CD4-positive, alpha-beta T cell treated with Interferon gamma for 1 hour (primary cell): Measurements from ENCODE around the gene PRKCB.

Experiments
- DNase-seq: peaks from one replicate; pipeline ENCODE4 v3.0.0-alpha.2; 2020

PRKCB gene

DNA sequence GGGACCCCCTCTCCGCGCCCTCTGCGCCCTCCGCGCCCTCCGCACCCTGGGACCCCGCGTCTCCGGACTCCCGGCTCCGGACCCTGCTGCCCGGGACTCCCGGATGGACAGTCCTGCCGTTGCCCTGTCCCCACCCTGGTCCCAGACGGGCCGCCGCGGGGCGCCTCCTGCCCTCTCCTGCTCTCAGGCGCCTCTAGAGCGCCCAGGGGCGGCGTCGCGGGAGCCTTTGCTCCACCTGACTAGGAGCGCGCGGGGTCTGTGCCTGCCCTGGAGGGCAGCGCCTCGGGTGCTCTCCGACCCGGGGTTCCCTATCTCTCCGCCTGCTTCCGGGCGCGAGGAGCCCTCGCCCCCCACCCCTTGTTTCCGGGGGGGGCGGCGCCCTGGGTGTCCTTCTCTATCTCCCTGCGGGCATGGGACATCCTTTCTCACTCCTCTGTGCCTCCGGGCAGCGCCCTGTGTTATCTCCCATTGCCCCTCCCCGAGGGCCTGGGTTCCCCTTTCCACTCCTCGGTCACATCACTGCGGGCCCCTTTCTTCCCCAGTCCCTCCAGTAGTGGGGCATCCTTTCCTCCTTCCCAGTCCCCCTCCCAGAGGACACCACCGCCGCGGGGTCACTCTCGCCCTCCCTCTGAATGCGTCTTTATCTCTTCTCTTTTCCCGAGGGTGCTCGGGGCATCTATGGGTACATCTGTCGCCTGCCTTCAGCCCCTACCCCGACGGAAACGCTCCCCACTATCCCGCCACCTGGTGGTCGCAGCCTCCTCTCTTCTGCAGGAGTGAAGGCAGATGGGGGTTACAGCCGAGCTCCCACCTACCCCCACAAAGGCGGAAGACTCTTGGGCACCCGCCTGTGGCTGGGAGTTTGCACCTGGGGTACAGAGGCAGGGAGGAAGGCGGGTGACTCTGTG, 875 bp downstream of the PRKCB start:
- peak; percentile 62 for DNase-seq

DNA sequence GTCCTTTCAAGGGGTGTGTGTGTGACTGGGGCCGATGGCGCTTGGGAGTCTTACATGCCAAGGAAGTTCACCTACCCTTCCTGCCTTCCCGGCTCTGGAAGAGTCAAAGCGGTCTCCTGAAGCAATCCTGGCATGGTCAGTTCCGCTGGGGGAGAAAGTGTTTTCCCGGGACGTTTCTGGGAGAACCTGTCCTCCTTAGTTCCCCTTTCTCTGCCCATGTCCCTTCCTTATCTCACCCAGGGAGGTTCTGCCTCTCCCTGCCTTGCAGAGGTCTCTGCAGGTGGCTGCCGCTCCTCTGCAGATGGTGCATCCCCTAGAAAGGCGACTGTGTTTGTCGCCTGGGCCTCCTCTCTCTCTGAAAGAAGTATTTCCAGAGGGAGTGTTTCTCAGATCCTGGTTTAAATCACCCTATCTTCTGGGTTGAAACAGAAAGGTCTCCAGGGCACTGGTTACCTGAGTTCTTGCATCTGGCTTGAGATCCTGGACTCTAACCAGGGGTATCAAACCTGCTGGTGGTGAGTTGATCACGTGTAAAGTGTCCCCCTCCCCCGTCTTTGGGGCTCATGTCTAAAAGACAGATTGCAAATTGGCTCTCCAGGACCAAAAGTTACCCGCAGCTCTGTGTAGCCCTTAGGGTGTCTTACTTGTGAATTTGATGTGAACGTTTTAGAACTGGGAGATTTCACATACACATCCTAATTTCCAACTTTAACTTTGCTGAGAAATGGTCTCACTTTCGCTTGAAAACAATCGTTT, 1.9 kb downstream of the PRKCB start:
- DNase-seq: no peak

DNA sequence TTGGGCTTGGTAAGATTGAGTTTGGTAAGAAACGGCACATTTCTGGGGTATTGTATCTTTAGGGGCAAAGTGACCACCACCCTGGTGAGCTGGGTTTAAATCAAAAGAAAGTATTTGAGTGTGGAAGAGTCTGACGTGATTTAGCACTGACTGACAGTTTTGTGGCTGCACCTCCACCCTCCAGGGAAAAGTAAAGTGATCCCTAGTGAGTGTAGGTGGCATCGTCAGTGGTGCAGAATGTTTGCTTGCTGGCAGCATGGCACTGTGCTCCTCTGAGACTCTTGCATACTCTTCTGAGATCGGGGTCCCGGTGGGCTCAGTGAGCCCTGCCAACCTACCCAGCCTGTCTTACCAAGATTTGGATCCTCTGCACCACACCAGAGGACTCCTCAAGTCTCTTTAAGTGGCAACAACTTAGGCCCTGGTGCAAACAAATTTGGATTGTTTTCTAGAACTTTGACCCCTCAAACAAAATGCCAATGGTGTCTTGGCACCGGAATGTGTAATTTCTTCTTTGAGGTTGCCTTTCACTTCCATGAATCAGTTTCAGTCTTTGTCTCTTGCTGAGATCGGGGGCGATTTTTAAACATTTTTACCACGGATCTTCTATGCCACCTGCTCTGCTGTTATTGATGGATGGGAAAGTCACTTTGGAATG, 2.8 kb downstream of the PRKCB start:
- no peak for DNase-seq

DNA sequence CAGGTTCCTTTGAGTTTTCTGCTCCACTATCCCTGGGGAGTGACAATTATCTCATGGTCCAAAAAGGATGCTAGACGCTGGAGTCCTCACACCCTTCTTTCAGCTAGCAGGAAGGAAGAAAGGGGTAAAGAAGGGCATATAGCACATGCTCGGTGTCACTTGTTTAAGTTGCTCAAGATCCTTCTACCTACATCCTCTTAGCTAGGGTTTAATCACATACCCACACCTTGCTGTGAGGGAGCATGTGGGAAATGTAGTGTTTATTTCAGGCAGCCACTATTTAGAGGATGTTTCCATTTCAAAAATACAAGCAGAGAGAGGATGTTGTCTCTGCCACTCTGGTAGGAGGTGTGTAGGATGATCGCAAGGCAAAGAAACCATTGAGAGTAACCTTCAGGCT, 4.5 kb downstream of the PRKCB start:
- no peak for DNase-seq

DNA sequence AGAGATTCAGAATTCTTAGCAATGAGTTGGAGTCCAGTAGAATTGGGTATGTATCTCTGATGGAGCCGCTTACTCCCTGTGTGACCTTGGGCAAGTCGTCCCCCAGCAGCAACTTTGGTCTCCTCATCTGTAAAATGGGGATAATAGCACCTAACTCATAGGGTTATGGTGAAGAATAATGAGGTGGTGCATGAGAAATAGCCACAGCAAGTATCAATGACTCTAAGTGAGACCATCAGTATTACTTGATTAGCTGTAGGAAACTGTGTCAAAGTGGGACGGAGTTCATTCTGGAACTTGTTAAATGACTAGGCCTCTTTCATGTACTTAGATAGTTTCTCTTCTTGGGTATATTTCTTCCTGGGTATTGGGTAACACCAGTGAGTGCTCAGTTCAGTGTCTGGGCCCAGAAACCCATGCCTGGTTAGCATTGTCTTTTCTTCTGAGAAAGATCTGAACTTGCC, 6.4 kb downstream of the PRKCB start:
- no peak for DNase-seq

DNA sequence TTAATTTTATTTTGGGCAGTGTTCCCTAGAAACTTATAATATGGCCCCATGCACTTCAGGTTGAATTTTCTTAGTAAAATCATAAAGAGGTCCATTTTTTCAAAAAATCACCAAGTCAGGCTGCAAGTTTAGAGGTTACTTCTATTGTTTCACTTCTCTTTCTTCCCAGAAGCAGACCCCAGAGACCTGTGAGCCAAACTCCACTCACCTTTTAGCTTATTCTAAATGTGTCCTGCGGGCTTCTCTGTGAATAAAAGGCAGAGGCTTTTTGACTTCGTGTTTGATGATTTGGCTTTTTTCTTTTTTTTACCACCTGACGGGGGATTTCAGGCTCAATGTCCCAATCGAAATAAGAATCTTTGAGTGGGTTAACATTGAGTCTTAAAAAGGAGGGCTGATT, 7.4 kb downstream of the PRKCB start:
- no peak for DNase-seq

DNA sequence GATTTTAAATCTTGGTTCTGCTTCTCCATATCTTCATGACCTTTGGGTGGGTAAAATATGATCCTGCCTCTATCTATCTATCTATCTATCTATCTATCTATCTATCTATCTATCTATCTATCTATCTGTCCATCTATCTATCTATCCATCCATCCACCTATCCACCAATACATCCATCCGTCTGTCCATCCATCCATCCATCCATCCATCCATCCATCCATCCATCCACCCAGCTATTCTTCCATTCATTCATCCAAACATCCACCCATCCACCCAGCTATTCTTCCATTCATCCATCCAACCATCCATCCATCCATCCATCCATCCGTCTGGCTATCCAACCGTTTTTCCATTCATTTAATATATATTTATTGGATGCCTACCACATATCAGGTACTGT, 11.5 kb downstream of the PRKCB start:
- DNase-seq: no peak

DNA sequence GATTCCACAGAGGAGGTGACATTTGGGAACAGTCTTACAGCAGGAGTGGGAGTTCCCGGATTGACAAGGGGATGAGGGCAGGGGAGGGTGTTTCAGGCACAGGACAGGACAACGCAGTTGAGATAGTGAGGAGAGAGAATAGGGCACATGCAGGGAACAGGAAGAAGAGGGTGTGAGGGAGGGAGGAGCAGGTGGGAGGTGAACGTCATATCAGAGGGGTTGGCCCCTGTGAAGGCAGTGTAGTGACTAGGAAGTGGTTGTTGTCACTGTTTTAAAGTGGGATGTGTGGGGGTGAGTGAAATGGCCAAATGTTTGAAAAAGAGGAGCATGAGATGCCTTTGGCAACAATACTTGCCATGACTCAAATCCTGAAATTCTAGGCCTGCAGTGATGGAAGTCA, 12.2 kb downstream of the PRKCB start:
- peak; percentile 48 for DNase-seq

DNA sequence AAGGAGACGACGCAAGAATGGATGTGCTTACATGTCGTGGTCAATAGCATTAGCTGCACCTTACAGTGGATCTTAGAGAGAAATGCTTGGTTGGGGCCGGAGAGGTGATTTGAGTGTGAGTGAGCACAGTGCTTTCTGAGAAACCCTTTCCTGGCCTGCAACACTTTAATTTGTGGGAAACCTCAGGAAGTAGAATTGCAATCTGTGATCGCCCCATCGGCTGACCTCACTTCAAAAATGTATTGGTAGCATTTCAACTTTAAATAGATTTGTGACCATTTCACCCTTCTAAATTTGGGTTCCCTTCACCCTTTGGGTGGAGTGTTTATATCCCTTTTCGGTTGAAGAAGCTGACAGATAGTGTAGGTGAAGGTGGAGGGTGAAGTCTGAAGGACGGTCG, 13.2 kb downstream of the PRKCB start:
- DNase-seq: no peak

DNA sequence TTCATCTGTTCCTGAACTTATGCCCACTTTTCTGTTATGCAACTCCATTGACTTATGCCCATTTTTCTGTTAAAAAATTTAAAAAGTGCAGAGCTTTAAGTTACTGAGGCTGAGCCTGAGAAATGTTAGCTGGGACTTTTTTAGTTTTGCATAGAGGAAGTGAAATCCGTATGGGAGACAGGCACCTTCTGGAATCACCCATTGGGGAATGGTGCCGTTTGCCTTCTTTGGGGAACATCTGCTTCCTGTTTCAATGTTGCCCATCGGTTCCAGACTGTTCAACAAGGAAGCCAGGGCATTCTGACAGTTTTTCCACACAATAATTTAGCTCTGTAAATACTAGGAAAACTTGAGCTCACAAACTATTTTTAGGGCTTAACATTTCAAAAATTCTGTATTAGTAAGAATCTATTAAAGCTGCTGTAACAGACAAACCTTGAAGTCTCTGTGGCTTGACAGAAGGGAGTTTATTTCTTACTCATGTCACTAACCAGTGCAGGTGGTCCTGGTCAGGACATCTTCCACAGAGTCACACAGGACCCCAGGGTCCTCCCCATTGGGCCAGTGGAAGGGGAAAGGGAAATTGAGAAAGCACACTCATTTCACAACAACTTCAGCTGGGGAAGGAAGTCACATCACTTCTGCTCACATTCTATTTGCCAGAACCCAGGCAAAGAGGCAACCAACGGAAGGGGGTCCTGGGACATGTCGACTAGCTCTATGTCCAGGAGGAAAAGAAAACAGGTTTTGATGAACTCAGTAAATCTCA, 17.2 kb downstream of the PRKCB start:
- DNase-seq: no peak

DNA sequence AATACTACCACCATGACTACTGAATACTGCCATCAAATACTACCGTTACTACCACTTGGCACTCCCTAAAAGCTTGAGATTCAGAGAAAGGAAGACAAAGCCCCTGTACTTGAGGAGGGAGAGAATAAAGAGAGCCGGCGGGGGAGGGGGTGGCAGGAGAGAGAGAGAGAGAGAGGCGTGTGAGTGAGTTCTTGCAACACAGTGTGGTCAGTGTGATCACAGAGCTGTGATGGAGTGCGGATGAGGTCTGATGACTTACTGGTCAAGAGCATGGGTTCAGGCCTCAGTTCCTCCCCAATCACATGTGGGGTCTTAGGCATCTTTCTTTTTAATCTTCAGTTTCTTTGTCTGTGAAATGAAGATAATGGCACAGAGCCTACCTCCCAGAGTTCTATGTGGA, 19.2 kb downstream of the PRKCB start:
- no peak for DNase-seq

DNA sequence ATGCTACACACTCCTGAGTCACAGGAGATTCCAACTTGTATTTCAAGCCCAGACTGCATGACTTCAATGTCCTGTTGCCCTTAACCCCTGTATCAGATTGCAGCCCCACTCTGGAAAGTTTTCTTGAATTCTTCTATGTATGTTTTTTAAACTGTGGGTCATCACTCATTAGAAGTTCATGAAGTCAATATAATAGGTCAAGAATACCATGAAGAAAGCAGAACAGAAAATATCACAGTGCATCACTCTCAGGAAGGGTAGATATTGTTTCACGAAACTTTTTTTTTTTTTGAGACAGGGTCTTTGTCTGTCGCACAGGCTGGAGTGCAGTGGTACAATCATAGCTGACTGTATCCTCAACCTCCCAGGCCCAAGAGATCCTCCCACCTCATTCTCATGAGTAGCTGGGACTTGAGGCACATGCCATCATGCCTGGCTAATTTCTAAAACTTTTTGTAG, 20.5 kb downstream of the PRKCB start:
- DNase-seq: no peak

DNA sequence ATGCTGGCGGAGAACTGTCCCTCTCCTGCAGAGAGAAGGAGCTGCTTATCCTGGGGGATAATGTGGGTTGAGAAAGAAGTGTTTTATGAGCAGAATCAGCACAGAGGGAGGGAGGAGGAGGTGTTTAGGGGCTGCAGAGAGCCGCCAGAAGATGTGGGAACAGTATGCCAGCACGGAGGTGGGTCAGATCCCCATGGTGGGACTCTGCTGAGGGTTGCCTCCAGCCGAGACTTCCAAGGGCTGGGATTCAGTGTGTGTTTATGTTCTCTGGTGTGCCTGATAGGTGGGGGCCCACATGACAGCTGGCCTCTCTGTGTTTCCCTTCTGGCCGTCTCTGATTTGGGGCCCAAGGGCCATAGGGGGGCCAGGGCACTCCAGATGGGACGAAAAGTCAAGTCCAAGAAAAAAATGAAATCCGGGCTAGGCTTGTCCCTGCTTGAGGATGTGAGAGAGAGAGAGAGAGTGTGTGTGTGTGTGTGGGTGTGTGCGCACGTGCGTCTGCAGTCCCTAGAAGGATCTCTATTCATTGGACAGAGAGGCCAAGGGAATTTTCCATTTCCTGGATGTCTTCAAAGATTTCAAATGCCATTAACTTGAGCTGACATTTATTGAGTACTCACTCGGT, 21.6 kb downstream of the PRKCB start:
- no peak for DNase-seq

DNA sequence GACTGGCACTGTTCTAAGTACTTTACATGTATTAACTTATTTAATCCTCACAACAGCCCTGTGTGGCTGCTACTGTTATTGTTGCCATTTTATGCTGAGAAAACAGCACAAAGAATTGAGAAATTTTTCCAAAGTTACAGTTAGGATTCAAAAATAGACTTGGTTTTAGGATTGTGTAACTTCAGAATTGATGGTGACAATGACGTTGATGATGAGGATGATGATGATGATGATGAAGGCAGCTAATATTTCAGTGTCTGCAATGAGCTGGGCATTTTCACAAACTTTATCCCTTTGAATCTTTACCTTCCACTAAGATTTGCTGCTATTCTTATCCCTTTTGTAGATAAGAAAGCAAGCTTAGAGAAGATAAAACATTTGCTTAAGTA, 22.1 kb downstream of the PRKCB start:
- no peak for DNase-seq

DNA sequence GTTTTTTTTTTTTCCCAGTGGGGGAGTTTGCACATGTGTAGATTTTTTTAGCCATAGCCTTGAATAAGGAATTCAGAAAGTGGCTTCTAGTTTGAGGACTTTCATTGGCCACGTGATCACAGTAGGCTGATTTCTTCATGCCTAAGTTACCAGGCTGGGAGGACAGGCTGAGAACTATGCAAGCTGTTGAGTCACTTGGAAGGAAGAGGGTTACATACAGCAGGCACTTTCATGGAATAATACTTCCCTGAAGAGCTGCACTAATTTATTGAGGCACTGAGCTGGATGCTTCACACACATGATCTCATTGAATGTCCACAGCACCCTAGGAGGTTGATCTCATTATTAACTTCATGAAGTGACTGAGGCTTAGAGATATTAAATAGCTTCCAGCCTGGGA, 22.8 kb downstream of the PRKCB start:
- DNase-seq: peak; percentile 30

DNA sequence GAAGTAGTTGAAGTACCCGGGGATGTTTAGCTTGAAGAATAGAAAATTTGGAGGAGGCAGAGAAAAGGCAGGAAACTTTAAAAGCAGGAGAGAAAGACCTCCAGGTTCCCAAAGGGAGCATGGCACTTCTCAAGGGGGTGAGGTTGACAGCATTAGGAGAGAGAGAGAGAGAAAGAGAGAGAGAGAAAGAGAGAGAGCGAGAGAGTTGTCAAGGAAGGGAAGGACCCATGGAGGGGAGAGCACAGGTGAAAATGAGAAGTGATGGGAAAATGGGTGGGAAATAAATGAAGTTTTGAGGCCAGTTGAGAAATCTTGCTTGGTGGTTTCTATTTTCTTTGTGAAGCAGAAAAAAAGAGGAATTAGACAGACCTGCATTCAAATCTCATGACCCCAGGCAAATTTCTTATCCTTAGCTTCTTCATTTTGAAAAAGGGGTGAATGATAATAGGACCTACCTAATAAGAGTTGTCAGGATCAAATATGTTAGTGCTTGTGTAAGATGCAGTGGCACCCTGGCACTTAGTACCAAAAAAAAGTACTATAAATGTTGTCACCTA, 24.0 kb downstream of the PRKCB start:
- DNase-seq: no peak

DNA sequence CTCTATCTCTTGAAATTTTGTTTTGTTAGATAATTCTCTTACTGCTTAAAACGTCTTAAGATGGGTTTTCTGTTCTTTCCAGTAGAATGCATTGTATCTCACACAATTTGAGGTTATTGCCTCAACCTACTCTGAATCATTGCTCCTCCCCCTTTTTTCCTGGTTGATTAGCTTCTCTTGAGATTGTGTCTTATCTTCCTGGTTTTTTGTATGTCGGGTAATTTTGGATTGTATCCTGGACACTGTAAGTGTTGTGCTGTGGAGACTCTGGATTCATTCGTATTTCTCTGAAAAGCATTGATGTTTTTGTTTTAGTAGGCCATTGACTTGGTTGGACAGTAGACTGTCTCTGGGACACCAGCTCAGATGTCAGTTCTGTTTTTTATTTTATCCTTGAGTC, 26.1 kb downstream of the PRKCB start:
- DNase-seq: no peak

DNA sequence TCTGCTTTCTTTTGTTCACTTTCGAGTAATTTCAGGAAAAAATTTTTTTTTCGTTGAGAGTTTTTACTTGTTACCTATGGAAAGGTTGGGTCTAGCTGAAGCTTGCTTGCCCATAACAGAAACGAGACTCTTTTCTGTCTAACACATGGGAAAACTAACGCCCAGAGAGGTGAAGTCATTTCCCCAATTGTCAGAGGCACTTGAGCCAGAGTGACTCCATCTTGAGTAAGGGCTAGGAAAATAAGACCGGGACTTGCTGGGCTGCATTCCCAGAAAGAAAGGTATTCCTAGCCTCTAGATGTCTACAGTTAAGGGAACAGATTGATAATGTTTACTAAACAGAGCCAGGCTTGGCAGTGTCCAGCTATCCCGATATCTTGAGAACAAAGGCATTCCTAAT, 26.8 kb downstream of the PRKCB start:
- no peak for DNase-seq

DNA sequence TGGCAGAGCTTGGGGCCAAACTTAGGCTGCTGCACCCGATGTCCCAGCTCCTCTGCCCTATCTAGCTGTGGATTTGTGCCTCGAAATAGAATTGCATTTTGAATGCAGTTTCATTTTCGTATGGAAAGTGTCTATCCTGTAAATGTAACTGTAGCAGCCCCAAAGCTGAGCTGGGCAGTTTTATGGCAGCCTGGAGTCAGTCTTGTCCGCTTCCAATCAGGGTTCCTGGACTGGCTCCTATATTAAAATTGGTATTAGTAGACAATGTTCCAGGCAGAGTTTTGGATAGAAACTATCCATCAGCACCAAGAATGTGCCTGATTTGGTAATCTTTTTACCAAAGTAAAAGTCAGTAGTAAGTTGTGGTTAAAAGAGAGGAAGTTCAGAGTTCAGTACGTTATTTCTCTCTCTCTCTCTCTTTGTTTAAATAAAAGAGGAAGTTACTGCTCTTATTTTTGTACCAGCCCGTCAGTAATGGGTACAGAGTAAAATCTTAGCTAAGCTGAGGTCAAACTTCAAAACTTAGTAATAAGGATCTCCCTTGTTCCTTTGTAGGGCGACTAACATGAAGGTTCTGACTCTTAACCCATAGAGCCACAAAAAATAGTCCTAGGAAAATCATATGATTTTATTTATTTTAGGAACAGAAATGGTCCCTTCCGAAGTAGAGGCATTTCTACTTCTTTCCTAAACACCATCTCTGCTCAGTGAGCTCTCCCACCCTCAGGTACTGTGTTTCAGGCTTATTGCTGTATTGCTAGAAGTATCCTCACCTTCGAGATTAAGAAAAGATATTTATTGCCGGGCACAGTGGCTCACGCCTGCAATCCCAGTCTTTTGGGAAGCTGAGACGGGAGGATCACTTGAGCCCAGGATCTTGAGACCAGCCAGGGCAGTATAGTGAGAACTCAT, 28.0 kb downstream of the PRKCB start:
- no peak for DNase-seq

DNA sequence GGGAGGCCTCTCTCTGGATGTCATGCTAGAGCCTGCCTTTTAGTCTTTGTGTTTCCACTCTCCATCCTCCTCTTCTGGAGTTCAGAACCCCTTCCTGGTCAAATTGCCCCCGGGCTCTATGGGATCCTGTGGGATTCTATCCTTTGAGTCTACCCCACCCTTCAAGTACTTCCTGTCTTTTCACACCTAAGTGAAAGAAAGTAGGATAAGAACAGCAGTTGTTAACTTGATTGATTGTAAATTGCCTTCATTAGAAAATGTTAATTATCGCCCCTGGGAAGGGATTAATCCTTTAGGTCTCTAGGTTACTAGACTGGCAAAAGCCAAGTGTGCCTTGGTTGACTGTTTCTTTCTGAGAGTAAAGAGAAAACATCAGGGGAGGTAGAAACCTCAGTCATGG, 30.1 kb downstream of the PRKCB start:
- DNase-seq: no peak

DNA sequence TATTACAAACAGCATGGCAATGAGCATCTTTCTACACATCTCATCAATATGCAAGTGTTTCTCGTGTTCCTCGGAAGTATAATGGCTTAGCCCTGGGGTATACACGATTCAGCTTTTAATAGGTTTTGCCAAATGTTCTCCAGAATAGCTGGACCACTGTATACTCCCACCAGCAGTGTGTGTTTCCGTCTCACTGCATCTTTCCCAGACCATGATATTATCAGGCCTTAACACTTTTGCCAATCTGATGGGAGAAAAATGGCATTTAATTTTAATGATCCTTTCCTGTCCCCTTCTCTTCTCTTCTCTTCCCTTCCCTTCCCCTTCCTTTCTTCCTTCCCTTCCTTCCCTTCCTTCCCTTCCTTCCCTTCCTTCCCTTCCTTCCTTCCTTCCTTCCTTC, 30.8 kb downstream of the PRKCB start:
- no peak for DNase-seq
